ENCODE data around the gene MAST4. TPM values are rescaled to one million over a fixed set of nuclear protein-coding genes. Genes with fewer than 3 reads are reported as not detected.

MAST4 gene
- total RNA-seq, 1 donor from 2014 or later, result 19.1 TPM

DNA sequence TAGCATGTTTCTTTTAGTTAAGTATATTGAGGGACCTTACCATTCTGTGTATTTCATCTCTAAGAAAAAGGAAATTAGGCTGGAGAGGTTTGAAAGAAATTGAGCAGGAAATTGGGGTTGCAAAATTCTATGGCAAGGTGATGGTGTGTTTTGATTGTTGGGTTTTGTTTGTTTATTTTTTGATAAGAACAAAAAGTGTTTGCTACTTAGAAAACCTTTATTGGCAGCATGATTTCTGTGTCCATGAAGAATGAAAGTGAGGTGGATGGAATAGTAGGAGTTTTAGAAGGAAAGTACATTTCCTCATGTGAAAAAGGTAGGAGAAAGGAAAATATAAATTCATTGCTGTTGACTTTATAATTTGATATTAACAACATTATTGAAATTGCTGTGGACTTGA, 433.3 kb downstream of the MAST4 start:
- DNase-seq (ENCODE audit: low read depth), result no peak
- no peaks in the 10 kb centered on the region for H3K27me3 ChIP-seq (ENCODE audit: control insufficient read depth, insufficient read depth, low read length)
- H3K36me3 ChIP-seq (ENCODE audit: control insufficient read depth, insufficient read depth, low read length), result no peaks in the 10 kb centered on the region
- TF ChIP-seq, protein P1, sequence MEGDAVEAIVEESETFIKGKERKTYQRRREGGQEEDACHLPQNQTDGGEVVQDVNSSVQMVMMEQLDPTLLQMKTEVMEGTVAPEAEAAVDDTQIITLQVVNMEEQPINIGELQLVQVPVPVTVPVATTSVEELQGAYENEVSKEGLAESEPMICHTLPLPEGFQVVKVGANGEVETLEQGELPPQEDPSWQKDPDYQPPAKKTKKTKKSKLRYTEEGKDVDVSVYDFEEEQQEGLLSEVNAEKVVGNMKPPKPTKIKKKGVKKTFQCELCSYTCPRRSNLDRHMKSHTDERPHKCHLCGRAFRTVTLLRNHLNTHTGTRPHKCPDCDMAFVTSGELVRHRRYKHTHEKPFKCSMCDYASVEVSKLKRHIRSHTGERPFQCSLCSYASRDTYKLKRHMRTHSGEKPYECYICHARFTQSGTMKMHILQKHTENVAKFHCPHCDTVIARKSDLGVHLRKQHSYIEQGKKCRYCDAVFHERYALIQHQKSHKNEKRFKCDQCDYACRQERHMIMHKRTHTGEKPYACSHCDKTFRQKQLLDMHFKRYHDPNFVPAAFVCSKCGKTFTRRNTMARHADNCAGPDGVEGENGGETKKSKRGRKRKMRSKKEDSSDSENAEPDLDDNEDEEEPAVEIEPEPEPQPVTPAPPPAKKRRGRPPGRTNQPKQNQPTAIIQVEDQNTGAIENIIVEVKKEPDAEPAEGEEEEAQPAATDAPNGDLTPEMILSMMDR (IDR thresholded peaks at IDR 0.05; ENCODE audit: insufficient read depth, low read length, poor library complexity, severe bottlenecking), result no peak
- H3K4me3 ChIP-seq (ENCODE audit: low read depth, low read length), result no peak overlapping the region

DNA sequence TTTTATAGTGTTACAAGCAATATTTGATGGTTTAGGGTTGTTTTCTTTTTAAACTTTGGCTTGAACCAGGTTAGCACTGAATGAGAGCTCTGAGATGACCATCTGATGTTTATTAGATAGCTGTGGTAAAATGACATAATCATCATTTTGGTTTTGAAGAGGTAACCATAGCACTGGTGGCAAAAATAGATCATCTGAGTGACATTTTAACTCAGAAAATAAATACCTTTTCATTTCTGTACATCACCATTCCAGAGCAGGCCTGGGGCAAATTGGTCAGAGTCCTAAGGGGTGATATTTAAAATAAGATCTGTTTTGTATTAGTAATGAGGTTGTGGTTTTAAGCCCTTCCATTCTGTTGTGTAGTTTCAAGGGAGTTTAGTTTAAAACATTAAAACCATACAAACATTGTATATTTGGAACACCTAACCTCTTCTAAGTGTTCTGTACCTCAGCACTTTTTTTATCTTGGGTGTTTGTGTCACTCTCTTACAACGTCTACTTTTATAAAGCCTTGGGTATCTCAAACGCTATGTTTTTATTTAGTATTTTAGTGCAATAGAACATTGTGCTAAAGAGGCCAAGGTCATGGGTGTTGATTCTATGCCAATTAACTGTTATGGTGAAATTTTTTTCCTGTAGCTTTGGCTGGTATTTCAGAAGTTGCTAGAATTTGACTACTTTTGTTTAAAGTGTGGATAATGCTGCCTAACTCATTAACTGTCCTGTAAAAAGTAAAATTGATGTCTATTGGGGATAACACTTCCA, 434.3 kb downstream of the MAST4 start:
- TF ChIP-seq, protein P1 (IDR thresholded peaks at IDR 0.05; ENCODE audit: insufficient read depth, low read length, poor library complexity, severe bottlenecking), result no peak
- Histone ChIP-seq H3K36me3 (ENCODE audit: control insufficient read depth, insufficient read depth, low read length) (no peaks in the 10 kb centered on the region), H3K27me3 (ENCODE audit: control insufficient read depth, insufficient read depth, low read length) (no peaks in the 10 kb centered on the region), H3K4me3 (ENCODE audit: low read depth, low read length) (no peak overlapping the region)
- DNase-seq (ENCODE audit: low read depth), result no peak

DNA sequence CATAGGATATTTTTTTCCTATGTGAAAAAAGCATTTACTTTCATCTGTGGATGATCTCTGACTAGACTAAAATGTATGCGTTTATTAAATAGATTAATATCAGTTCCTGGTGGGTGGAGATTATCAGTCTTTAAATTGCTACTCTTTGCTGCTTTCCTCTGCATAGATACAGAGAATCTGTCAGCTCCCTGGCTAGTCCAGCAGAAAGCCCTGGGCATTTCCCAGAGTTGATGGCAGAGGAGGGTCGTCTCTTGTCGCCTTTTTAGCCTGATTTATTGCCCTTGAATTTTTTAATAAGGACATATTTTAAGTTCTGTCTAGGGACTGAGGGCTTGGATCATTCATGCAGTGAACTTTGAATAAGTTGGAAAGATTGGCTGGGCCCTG, 434.9 kb downstream of the MAST4 start:
- no peaks in the 10 kb centered on the region for H3K36me3 ChIP-seq (ENCODE audit: control insufficient read depth, insufficient read depth, low read length)
- no peak overlapping the region for H3K4me3 ChIP-seq (ENCODE audit: low read depth, low read length)
- TF ChIP-seq, protein P1 (IDR thresholded peaks at IDR 0.05; ENCODE audit: insufficient read depth, low read length, poor library complexity, severe bottlenecking), result no peak
- H3K27me3 ChIP-seq (ENCODE audit: control insufficient read depth, insufficient read depth, low read length), result no peaks in the 10 kb centered on the region
- no peak for DNase-seq (ENCODE audit: low read depth)

DNA sequence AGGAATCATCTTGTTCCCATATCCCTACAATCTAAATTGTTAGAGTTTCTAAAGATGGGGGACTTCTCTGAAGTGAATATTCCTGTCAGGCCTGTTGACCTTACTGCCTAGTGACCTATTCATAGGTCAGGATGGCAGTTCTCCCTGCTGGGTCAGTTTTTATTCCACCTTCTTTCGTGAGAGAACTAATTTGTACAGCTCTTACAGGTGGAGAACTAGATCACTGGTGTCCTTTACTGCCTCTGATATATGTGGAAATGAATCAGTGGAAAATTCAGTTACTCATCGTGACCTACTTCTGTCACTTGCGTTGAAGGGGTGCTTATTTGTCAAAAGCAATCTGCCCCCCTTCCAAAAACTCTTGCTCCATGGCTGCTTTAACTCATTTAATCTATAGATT, 435.5 kb downstream of the MAST4 start:
- no peaks in the 10 kb centered on the region for H3K27me3 ChIP-seq (ENCODE audit: control insufficient read depth, insufficient read depth, low read length)
- H3K4me3 ChIP-seq (ENCODE audit: low read depth, low read length), result no peak overlapping the region
- TF ChIP-seq, protein P1 (IDR thresholded peaks at IDR 0.05; ENCODE audit: insufficient read depth, low read length, poor library complexity, severe bottlenecking), result no peak
- no peak for DNase-seq (ENCODE audit: low read depth)
- no peaks in the 10 kb centered on the region for H3K36me3 ChIP-seq (ENCODE audit: control insufficient read depth, insufficient read depth, low read length)

DNA sequence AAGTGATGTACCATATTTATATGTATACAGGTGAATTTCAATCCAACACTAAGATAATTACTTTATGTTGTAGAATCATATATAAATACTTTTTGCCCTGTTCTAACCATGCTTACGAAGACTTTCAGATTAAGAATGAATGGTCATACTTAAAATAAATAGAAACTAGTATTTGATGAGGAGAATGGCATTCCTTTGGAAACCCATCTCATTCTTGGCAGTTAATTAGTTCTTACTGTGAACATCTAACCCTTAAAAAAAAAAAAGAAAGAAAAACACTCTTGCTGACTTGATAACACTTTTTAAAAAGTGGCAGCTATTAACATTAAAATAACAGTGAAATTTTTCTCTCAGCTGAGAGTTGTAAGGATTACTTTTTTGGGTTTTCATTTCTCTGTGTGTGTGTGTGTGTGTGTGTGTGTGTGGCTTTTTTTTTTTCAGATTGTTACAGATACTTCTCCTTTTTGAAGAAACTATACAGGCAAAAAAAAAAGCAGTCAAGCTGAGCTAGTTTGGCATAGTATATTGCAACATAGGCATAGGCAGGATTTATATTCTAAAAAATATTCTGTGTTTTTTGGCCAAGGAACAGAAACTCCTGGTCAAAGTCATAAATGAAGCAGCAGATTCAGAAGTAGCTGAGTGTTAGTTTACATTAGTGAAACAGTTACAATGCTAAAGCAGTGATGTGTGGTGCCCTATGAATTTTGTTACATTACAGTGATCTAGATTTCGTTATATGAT, 436.9 kb downstream of the MAST4 start:
- Histone ChIP-seq H3K36me3 (ENCODE audit: control insufficient read depth, insufficient read depth, low read length) (no peaks in the 10 kb centered on the region), H3K27me3 (ENCODE audit: control insufficient read depth, insufficient read depth, low read length) (no peaks in the 10 kb centered on the region), H3K4me3 (ENCODE audit: low read depth, low read length) (no peak overlapping the region)
- DNase-seq (ENCODE audit: low read depth), result no peak
- TF ChIP-seq, protein P1 (IDR thresholded peaks at IDR 0.05; ENCODE audit: insufficient read depth, low read length, poor library complexity, severe bottlenecking), result no peak

Data from kidney epithelial cell (primary cell).